PC-3 (cell line): ENCODE measurements around the gene ABCG8. TPM values are rescaled to one million over a fixed set of nuclear protein-coding genes. Genes with fewer than 3 reads are reported as not detected.
A peak's percentile ranks its signal among the peaks of the same experiment; 100 is the strongest.

Source experiments
- ATAC-seq: fragments of 200-7000 bp; cut with Tn5 transposase; 2 replicates; pipeline ENCODE4 v1.9.1; 2020; ENCODE audit warnings: mild to moderate bottlenecking, moderate library complexity
- BruUV-seq: library from RNA; stranded (reverse); fragments of 400-500 nt; replicated peaks from 2 replicates; lab custom pipeline; 2021; lab: Mats Ljungman, UMichigan
- CTCF ChIA-PET: fragments of 300-600 bp; sonication (Branson Sonifier 250); formaldehyde crosslinking; loops from one replicate; lab custom pipeline; 2022; ENCODE audit warnings: antibody characterized with exemption; lab: Charles Lee
- POLR2A ChIA-PET: fragments of 300-600 bp; sonication (Branson Sonifier 250); formaldehyde crosslinking; loops from one replicate; lab custom pipeline; 2022; ENCODE audit warnings: antibody characterized with exemption; ENCODE audit not compliant: unreplicated experiment; lab: Charles Lee
- DNase-seq: peaks from one replicate; pipeline ENCODE4 v3.0.0-alpha.2; 2015
- H2AFZ ChIP-seq: fragments of 300-600 bp; sonication (generic); 2 replicates; pipeline ENCODE4 v1.6.0; 2016; ENCODE audit warnings: antibody characterized with exemption, low read length
- H3F3A ChIP-seq: fragments of 300-600 bp; sonication (generic); one replicate; pipeline ENCODE4 v1.6.0; 2017; ENCODE audit warnings: antibody characterized with exemption, low read length, control low read depth, mild to moderate bottlenecking; ENCODE audit not compliant: unreplicated experiment
- H3K27ac ChIP-seq: fragments of 300-600 bp; sonication (generic); 2 replicates; pipeline ENCODE4 v1.5.1; 2016; ENCODE audit warnings: mild to moderate bottlenecking, low read length
- H3K27me3 ChIP-seq: fragments of 300-600 bp; sonication (generic); 2 replicates; pipeline ENCODE4 v1.6.1; 2016; ENCODE audit warnings: low read length, mixed read lengths
- H3K36me3 ChIP-seq: fragments of 300-600 bp; sonication (generic); 2 replicates; pipeline ENCODE4 v1.6.1; 2016; ENCODE audit warnings: low read depth, mixed run types, low read length, mixed read lengths
- H3K4me1 ChIP-seq: fragments of 300-600 bp; sonication (generic); 2 replicates; pipeline ENCODE4 v1.5.1; 2016; ENCODE audit warnings: low read length; ENCODE audit not compliant: insufficient read depth
- H3K4me2 ChIP-seq: fragments of 300-600 bp; sonication (generic); 2 replicates; pipeline ENCODE4 v1.6.0; 2016; ENCODE audit warnings: low read length
- H3K4me3 ChIP-seq: fragments of 300-600 bp; sonication (generic); 2 replicates; pipeline ENCODE4 v1.5.1; 2016; ENCODE audit warnings: mild to moderate bottlenecking, low read length, mixed read lengths
- H3K79me2 ChIP-seq: fragments of 300-600 bp; sonication (generic); 2 replicates; pipeline ENCODE4 v1.6.1; 2017; ENCODE audit warnings: low read length, mixed read lengths
- H3K9ac ChIP-seq: fragments of 300-600 bp; sonication (generic); 2 replicates; pipeline ENCODE4 v1.6.0; 2016; ENCODE audit warnings: mild to moderate bottlenecking, low read length
- H3K9me2 ChIP-seq: fragments of 300-600 bp; sonication (generic); replicated peaks from 2 replicates; pipeline ENCODE4 v1.6.1; 2016; ENCODE audit warnings: mixed run types, low read length, mixed read lengths
- H3K9me3 ChIP-seq: fragments of 300-600 bp; sonication (generic); 2 replicates; pipeline ENCODE4 v1.6.1; 2016; ENCODE audit warnings: low read length, mixed read lengths
- H4K20me1 ChIP-seq: fragments of 300-600 bp; sonication (generic); 2 replicates; pipeline ENCODE4 v1.6.1; 2016; ENCODE audit warnings: low read length, mixed read lengths
- EZH2 ChIP-seq: fragments of 300-600 bp; sonication (generic); IDR thresholded peaks from one replicate; pipeline ENCODE4 v1.6.1; 2017; ENCODE audit warnings: antibody characterized with exemption, mild to moderate bottlenecking, low read length; ENCODE audit not compliant: unreplicated experiment
- EZH2phosphoT487 ChIP-seq: fragments of 300-600 bp; sonication (generic); IDR thresholded peaks from 2 replicates; pipeline ENCODE4 v1.6.1; 2018; ENCODE audit warnings: mild to moderate bottlenecking, antibody characterized with exemption, low read length, borderline replicate concordance
- intact Hi-C: fragments of 100-400 bp; cut with micrococcal nuclease; formaldehyde crosslinking; loops from 2 replicates; pipeline ENCODE4 v1.9.0; 2023
- total RNA-seq: library from RNA; depleted of rRNA; stranded (reverse); fragments of >200 nt; gene quantifications from 2 replicates; pipeline ENCODE4 v1.2.3, GENCODE V29; 2014
- TF ChIP-seq, protein P1 (sequence below): fragments of 300-600 bp; sonication (generic); conservative IDR thresholded peaks from 2 replicates; pipeline ENCODE4 v1.5.1; 2017; ENCODE audit warnings: antibody characterized with exemption, low read depth, mild to moderate bottlenecking, low read length

Gene ABCG8
- total RNA-seq, 1 experiment from 2014 or later: not detected

- Histone ChIP-seq H3K4me1 (no peaks in the 10 kb centered on the region), H2AFZ (no peak overlapping the region), H3K4me2 (no peak overlapping the region), H3K36me3 (no peaks in the 10 kb centered on the region), H3F3A (no peaks in the 10 kb centered on the region), H3K9ac (no peak overlapping the region), H3K27ac (no peak overlapping the region), H3K9me3 (no peaks in the 10 kb centered on the region), H3K27me3 (no peaks in the 10 kb centered on the region), H3K9me2 (no peaks in the 10 kb centered on the region), H4K20me1 (no peaks in the 10 kb centered on the region), H3K79me2 (no peaks in the 10 kb centered on the region), H3K4me3 (no peak overlapping the region)
- ChIA-PET CTCF (no interaction called here), POLR2A (interaction anchor here (0.6 kb wide), 1 partner anchor 360 kb away, joined by 6 read pairs; no protein-coding TSS in a partner anchor)
- BruUV-seq: no TSS peak
- intact Hi-C loops: no loop called here
- DNase-seq: no peak
- no peak for ATAC-seq
- TF ChIP-seq EZH2: no peak
- TF ChIP-seq, protein P1, sequence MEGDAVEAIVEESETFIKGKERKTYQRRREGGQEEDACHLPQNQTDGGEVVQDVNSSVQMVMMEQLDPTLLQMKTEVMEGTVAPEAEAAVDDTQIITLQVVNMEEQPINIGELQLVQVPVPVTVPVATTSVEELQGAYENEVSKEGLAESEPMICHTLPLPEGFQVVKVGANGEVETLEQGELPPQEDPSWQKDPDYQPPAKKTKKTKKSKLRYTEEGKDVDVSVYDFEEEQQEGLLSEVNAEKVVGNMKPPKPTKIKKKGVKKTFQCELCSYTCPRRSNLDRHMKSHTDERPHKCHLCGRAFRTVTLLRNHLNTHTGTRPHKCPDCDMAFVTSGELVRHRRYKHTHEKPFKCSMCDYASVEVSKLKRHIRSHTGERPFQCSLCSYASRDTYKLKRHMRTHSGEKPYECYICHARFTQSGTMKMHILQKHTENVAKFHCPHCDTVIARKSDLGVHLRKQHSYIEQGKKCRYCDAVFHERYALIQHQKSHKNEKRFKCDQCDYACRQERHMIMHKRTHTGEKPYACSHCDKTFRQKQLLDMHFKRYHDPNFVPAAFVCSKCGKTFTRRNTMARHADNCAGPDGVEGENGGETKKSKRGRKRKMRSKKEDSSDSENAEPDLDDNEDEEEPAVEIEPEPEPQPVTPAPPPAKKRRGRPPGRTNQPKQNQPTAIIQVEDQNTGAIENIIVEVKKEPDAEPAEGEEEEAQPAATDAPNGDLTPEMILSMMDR: no peak
- no peak for TF ChIP-seq EZH2phosphoT487
These were observed 42.6 kb upstream of the ABCG8 start for GRCh38 chr2:43796206-43796605.

- POLR2A ChIA-PET: interaction anchor here (0.6 kb wide), 1 partner anchor 206 kb away, joined by 6 read pairs; no protein-coding TSS in a partner anchor
- intact Hi-C loops: no loop called here
- no peak overlapping the region for H3K4me3 ChIP-seq
These were observed 40.5 kb upstream of the ABCG8 start for GRCh38 chr2:43798300-43798699.

DNA sequence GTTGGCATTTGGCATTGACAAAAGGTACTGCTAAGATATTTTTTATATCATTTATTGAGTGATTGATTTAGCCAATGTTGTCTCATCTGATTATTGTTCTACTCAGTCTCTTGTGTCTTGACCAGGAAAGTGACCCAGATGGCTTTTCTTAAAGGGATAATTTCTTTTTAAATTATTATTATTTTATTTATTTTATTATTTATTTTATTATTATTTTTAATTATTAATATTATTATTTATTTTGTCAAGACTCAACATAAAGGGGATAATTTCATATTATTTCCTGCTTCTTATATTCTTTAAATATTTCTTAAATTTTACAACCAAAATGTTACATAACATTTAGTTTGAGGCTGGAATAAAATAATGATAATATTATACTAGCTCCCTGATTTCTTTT, 37.9 kb upstream of the ABCG8 start:
- Histone ChIP-seq H3K36me3 (no peaks in the 10 kb centered on the region), H3K9me3 (no peaks in the 10 kb centered on the region), H3K4me2 (no peak overlapping the region), H3K79me2 (no peaks in the 10 kb centered on the region), H3K27me3 (no peaks in the 10 kb centered on the region), H3K4me3 (no peak overlapping the region), H3F3A (no peaks in the 10 kb centered on the region), H2AFZ (no peak overlapping the region), H3K9me2 (no peaks in the 10 kb centered on the region), H3K9ac (no peak overlapping the region), H3K4me1 (no peaks in the 10 kb centered on the region), H4K20me1 (no peaks in the 10 kb centered on the region), H3K27ac (no peak overlapping the region)
- ChIA-PET CTCF (no interaction called here), POLR2A (no interaction called here)
- DNase-seq (no peak), ATAC-seq (no peak)
- intact Hi-C loops: no loop called here
- BruUV-seq: no TSS peak
- no peak for TF ChIP-seq EZH2
- no peak for TF ChIP-seq EZH2phosphoT487
- TF ChIP-seq, protein P1: no peak

More at GRCh38 chr2:43798300-43798699, 40.5 kb upstream of the ABCG8 start:
- Histone ChIP-seq H3K9me2 (no peaks in the 10 kb centered on the region), H3F3A (no peaks in the 10 kb centered on the region), H3K9ac (no peak overlapping the region), H3K9me3 (no peaks in the 10 kb centered on the region), H4K20me1 (no peaks in the 10 kb centered on the region), H3K27ac (no peak overlapping the region), H3K4me1 (no peaks in the 10 kb centered on the region), H3K4me2 (no peak overlapping the region), H3K36me3 (no peaks in the 10 kb centered on the region), H3K79me2 (no peaks in the 10 kb centered on the region), H3K27me3 (no peaks in the 10 kb centered on the region), H2AFZ (no peak overlapping the region)
- CTCF ChIA-PET: no interaction called here
- DNase-seq (peak; percentile 29), ATAC-seq (no peak)
- BruUV-seq: no TSS peak
- TF ChIP-seq EZH2phosphoT487 (no peak), EZH2 (no peak)
- TF ChIP-seq, protein P1: peak; percentile 55
